NCI-H748 (cell line): Measurements from ENCODE around the gene AKAP10.
"Not testable (repeated sequence)": the region's sequence is repeated elsewhere in the genome, so short reads cannot be mapped to it uniquely, and the experiment has no call there.

Source experiments
- DNase-seq: peaks from one replicate; lab custom pipeline; 2025; ENCODE audit not compliant: unreplicated experiment; lab: John Stamatoyannopoulos, UW

AKAP10 gene

DNA sequence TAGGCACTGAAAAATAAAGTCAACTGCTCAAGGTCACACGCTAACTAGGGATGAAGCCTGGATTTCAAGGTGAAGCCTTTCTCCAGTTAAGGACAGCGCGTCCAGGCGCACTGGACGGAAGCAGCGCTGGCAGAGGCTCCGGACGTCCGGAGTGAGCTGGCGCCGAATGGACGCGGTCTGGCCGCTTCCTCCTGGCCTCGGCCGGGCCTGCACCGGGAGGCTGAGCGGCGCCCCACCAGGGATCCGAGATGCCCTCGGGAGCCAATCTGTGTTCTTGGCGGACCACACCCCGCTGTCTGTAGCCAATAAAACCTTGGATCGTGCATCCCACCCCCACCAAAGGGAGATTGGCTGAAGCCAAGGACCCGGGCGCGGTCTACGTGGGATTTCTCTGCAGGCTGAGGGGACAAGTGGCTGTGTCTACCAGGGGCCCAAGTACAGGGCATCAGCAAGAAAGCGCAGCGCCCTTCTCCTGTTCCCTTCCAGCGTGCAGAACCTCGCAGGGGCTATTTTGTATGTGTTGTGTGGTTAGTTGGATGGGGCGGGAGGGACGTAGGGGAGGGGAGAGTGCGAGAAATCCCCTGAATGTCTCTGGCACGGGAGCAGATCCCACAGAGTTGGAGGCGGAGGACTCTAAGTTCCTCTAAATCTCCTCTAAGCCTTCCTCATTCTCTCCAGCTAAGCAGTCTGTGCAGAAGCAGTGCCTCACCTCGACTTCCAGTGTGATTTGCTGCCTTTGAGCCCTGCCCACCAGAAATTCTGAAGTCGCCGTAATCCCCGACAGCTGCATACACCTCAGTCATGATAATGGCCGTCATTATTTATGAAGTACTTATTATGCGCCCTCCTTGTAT, 2.5 kb upstream of the AKAP10 start:
- DNase-seq: no peak

DNA sequence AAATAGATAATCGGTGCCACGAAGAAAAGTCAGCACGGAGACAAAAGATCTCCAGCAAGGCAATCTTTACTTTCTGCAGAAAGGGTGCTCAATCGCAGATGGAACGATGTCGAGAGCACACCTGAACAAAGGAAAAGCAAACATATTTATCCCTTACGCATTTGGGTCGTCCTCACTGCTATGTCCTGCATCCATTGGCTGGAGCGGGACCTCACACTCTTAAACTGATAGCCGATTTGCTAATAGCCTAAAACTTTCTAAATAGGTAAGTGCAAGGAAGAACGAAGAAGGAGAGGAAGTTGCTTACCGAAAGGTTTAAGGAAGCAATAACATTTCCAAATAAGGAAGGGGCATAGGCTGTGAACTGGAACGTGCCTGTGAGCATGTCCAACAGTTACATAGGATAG, 1.2 kb upstream of the AKAP10 start:
- no peak for DNase-seq

DNA sequence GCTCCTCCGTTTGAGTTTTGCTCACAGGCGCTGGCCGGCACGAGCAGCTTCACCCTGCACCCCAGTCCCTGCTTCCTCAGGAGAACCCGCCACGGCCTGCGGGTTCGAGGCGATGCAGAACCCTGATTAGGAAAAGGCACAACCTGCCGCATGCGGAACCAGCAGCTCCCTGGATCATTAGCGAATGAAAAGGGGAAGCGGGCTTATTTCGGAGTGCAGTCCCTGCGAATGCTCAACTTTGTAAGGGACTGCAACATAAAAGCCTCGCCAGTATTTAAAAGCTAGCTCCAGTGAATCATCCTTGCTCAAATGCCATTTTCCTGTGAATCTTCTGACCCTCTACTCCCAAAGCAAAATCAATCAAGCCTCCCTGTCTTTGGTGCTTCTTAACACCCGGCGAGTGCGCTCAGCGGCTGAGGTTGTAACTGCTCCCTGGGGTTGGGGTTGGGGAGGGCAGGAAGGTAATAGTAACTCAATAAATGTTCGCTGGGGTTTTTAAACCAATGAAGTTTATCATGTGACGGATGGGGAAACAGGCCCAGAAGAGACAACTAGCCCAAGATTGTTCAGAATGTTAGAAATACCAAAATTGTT, 678 bp upstream of the AKAP10 start:
- no peak for DNase-seq

DNA sequence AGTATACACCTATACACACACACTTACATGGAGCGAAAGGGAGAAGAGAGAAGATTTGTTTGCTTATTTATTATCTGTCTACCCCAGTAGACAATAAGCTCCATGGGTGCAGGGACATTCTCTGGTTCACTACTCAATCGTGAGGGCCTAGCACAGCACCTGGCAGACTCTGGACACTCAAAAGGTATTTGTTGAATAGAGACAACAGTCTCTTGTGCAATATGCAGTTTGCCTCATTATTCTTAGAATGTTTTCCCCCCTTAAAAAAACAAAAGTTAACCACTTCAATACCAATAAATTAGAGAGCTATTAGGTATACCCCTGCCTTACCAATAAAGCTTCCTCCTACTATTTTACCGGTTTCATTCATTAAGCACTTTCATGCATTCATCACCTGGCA, 2.0 kb downstream of the AKAP10 start:
- DNase-seq: no peak

DNA sequence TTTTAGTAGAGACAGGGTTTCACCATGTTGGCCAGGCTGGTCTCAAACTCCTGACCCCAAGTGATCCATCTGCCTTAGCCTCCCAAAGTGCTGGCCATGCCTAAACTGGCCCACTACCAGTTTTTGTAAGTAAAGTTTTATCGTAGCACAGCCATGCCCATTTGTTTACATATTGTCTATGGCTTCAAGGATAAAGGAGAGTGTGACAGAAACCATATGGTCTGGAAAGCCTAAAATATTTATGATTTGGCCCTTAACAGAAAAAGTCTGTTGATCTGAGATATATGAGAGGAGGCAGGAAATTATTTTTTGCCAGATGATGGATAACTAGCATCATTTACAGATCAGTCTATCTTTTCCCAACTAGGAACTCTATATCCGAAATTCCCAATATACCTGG, 4.5 kb downstream of the AKAP10 start:
- no peak for DNase-seq

DNA sequence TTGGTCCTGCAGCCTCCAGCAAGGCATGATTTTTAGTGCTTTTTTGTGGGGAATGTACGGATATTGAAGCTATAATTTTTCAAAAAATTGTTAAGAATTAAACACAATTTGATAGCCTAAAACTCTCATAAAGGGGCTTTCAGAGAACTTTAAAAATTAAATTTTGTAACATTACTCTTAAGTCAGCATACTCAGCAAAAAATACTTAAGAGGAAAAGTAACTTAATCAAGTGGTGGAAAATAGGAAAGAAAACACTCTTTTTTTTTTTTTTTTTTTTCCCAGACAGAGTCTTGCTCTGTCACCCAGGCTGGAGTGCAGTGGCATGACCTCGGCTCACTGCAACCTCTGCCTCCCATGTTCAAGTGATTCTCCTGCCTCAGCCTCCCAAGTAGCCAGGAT, 14.7 kb downstream of the AKAP10 start:
- DNase-seq: not testable (repeated sequence)

DNA sequence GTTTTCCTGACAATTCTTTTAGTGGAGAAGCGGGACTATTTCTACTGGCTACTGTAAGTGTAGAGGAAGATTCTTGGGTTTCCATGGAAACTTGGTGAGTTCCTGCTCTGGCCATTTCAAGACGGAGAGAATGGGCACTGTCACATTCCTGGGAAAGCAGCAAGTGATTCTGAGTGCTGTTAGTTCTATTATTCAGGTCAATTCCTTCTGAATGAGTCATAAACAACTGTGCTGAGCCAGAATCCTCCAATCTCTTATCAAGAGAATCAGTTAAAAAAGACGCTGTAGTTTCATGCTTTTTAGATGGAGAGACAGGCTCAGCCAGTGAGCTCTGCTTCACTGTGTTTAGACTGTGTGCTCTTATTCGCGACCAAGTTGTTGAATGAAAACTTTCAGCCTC, 19.6 kb downstream of the AKAP10 start:
- no peak for DNase-seq

DNA sequence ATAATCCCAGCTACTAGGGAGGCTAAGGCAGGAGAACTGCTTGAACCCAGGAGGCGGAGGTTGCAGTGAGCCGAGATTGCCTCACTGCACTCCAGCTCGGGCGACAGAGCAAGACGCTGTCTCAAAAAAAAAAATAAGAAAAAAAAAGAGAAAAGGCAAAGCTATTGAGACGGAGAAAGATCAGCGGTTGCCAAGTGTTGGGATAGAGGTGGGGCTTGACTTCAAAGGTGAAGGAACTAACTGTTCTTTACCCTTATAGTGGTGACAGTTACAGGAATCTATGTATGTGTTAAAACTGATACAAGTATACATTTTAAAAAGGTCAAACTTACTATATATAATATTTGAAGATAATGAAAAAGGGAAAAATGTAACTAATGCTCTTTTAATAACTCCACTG, 22.5 kb downstream of the AKAP10 start:
- DNase-seq: no peak

DNA sequence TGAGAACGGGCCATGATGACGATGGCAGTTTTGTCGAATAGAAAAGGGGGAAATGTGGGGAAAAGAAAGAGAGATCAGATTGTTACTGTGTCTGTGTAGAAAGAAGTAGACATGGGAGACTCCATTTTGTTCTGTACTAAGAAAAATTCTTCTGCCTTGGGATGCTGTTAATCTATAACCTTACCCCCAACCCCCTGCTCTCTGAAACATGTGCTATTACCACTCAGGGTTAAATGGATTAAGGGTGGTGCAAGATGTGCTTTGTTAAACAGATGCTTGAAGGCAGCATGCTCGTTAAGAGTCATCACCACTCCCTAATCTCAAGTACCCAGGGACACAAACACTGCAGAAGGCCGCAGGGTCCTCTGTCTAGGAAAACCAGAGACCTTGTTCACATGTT, 26.2 kb downstream of the AKAP10 start:
- DNase-seq: not testable (repeated sequence)

DNA sequence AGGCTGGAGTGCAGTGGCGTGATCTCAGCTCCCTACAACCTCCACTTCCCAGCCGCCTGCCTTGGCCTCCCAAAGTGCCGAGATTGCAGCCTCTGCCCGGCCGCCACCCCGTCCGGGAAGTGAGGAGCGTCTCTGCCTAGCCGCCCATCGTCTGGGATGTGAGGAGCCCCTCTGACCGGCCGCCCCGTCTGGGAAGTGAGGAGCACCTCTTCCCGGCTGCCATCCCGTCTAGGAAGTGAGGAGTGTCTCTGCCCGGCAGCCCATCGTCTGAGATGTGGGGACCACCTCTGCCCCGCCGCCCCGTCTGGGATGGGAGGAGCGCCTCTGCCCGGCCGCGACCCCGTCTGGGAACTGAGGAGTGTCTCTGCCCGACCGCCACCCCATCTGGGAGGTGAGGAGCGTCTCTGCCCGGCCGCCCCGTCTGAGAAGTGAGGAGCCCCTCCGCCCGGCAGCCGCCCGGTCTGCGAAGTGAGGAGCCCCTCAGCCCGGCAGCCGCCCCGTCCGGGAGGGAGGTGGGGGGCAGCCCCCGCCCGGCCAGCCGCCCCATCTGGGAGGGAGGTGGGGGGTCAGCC, 26.9 kb downstream of the AKAP10 start:
- not testable (repeated sequence) for DNase-seq

DNA sequence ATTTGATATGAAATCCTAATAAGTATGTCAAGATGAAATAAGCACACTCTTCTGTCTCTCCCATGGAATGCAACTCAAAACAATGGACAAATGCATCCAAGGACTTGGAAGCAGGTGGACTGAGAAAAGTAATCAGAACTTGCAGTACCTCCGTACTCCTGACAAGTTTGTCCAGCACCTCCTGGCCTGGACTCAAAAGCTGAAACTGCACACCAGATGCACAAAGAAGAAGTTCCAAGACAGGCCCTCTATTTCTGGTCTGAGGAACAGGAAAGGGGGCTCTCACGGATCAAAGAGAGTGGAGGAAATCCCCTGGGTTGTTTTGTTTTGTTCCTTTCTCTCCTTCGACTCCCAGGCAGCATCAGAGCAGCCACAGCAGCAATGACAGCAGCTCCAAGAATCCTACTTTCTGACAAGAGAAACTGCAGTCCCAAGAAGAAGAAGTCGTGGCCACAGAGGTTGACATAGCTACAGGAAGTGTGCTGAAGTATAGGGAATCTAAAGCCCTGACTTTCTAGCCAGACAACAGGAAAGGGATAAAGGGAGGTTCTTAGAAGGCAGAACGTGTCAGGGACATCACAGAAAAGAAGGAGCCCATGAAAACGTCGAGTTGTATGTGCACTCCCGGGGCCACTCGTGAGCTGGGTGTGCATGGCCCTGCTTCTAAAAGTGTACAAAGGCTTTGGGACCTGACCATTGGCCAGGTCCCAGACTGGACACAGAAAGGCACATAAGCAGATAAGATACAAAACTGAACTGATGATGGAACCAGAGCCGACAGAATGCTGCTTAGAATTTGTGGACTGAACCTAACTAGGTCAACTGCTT, 29.3 kb downstream of the AKAP10 start:
- no peak for DNase-seq

DNA sequence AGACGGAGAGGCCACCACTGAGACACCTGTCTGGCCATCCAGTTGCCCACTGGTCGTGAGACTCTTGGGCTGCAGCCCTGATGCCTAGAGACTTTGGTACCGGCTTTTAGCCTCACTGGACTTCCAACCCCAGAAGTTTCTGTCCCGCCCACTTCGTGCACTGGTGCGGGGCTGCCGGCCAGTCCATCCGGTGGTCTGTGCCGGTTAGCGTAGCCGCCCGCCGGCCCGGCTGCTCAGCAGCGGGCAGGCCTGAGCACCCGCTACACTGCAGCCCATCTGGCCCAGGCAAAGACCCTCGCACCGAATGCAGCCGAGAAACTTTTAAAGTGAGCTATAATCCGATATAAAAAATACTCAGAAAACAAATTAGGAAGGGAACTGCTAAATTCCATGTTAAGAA, 30.7 kb downstream of the AKAP10 start:
- no peak for DNase-seq

DNA sequence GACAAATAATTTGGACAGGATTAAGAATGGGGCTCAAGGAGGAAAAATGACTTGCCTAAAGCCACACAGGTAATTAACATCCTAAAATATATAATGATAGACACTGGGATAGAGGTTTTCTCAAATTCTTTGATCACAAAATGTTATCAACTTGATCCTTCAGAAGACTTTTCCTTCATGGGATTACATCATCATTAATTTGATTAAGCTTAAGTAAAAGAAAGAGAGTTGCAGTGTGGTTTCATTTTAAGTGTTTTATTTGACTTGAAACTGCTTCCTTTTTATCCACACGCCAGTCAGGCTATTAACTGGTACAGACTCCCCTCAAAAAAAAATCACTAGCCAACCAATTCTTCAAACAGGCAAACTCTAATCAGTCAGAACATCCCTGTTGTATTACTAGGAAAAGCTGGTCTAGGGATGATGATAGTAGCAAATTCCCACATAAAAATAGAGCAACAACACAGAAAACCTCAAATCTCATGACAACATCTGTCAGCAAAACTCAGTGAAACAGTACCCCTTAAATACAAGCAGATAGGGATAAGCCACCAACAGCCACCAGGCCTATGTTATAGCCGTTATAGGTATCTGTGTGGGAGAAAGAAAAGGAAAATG, 32.5 kb downstream of the AKAP10 start:
- DNase-seq: no peak

DNA sequence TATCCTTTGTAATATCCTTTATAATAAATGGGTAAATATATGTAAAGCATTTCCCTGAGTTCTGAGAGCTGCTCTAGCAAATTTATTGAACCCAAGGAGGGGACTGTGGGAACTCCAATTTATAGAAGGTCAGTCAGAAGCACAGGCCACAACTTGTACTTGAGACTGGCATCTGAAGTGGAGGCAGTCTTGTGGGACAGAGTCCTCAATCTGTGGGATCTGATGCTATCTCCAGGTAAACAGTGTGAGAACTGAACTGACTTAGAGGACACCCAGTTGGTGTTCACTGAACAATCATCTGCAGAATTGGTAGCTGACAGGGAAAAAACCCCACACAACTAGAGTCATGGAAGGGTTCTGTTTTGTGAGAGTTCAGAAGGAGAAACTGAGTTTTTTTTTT, 34.0 kb downstream of the AKAP10 start:
- no peak for DNase-seq

DNA sequence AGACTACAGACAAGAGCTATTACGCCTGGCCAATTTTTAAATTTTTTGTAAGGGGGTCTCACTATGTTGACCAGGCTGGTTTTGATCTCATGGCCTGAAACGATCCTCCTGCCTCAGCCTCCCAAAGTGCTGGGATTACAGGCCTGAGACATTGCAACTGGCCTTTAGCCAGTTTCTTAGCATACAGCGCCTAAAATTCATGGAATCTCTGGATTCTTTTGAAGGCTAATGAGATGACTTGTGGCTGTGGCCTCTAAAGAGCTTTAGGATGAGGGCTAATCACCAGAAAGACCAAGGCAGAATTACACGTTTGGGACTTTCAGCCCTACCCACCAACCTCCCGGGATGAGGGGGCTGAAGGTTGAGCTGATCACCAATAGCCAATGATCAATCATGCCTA, 34.6 kb downstream of the AKAP10 start:
- no peak for DNase-seq

DNA sequence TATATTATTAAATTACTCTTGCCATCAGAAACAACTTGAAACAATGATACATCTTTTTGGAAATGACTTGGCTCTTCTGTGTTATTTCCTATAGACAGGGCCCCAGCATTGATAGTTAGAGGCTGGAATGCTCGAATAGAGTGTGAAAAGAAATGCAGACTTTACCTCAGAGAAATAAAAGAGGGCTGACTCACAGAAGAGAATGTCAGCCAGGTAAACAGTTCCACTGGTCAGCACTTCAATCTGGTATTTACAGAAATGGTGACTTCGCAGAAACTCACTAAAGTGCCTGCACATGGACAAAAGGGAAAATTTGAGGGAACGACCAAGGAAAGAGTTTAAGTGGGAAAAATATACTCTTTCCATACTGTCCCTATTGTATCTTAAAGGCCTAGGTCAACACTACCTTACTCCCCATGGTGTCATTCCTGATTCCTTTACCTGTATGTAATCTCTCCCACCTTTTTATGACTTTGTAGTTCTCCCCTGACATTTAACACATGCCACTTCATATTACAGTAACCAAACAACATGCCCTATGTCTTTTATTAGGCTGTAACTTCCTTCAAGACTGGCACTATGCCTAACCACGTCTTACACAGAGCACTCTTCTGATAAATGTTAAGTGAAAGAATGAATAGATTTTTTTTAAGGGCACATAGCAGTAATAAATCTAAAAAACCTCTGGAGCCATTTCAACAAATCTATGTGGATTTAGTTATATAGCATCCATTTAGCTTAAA, 36.7 kb downstream of the AKAP10 start:
- DNase-seq: no peak

DNA sequence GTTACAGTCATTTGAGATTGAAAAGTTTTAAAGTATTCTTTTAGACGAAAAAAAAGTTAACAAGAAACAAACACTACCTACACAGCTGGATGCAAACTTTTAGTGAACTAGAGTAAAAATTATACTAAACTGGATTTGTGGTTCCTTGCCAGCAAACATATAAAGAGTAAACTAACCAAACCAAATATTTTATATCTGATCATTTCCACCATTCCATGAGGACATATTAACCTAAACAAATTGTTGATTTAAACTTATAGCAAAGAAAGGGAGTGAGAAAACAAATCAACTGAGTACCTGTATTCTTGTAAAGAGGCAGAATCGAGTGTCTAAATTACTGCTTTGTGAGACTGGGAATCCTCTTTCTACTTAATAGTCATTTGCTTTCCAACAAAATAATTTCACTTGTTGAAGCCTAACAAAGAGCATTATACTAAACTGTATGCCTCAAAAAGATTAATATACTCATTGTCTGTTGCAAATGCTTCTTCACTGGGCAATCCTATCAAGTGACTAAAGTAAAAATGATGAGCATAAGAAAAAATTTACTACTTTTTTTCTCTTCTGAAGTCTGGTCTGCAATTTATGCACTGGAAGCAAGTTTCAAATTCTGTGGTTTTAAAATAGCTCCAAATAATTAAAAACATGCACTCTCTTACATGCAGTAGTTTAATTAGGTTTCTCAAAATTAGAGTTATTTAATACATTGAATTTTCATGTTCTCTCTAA, 37.5 kb downstream of the AKAP10 start:
- no peak for DNase-seq

DNA sequence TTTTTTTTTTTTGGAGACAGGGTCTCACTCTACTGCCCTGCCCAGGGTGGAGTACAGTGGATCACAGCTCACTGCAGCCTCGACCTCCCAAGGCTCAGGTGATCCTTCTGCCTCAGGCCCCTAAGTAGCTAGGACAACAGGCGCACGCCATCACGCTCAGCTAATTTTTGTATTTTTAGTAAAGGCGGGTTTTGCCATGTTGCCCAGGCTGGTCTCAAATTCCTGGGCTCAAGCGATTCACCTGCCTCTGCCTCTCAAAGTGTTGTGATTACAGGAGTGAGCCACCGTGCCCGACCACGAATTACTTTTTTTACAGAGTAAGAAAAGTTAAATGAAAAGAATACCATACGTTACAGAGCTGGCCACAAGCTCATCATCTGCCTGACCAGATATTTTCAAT, 38.9 kb downstream of the AKAP10 start:
- no peak for DNase-seq

DNA sequence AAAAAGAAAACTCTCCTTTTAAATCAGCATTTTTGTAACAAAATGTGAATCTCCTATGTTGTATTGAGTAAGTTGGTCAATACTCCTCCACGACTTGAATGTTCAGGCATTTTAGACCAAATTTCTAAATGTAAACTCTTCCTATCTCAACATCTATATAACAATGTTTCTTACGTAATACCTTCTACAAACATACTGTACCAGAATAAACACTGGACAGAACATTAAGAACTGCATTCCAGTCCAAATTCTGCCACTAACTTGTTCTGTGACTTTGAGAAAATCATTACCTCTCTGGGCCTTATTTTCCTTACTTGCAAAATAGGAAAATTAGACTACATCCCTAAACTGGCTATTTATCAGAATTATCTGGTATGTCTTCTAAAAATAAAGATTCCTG, 40.1 kb downstream of the AKAP10 start:
- no peak for DNase-seq

DNA sequence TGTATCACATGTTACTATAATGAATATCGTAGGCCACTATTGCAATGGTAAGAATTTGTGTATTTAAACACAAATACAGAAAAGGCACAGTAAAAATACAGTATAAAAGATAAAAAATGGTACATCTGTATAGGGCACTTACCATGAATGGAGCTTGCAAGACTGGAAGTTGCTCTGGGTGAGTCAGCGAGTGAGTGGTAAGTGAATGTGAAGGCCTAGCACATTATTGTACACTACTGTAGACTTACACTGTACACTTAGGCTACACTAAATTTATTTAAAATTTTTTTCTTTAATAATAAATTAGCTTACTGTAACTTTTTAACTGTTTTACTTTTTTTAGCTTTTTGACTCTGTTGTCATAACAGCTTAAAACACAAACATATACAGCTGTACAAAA, 42.5 kb downstream of the AKAP10 start:
- no peak for DNase-seq
